Spinal cord (tissue), 10 donors: ENCODE data around the gene RBM22. TPM values are rescaled to one million over a fixed set of nuclear protein-coding genes. Genes with fewer than 3 reads are reported as not detected.

Experiments used
- DNase-seq, 6 donors: peaks; one replicate each; pipeline versions ENCODE4 v3.0.0 to v3.0.0-alpha.2; 2013 to 2015; ENCODE audit warnings: low spot score in 6 of 6, low read depth in 4 of 6
- H3K27ac ChIP-seq: one replicate; pipeline ENCODE4 v1.5.1; 2013; ENCODE audit warnings: low read depth, low read length, control low read depth
- H3K27me3 ChIP-seq: one replicate; pipeline ENCODE4 v1.6.1; 2013; ENCODE audit warnings: low read length; ENCODE audit not compliant: control insufficient read depth, insufficient read depth
- H3K36me3 ChIP-seq: one replicate; pipeline ENCODE4 v1.6.1; 2013; ENCODE audit warnings: low read length; ENCODE audit not compliant: control insufficient read depth, insufficient read depth
- H3K4me1 ChIP-seq: one replicate; pipeline ENCODE4 v1.6.1; 2013; ENCODE audit warnings: low read length; ENCODE audit not compliant: control insufficient read depth, insufficient read depth
- H3K4me3 ChIP-seq: one replicate; pipeline ENCODE4 v1.5.1; 2013; ENCODE audit warnings: low read depth, low read length, control low read depth
- H3K9me3 ChIP-seq: one replicate; pipeline ENCODE4 v1.6.1; 2013; ENCODE audit warnings: low read length; ENCODE audit not compliant: control insufficient read depth, insufficient read depth
- WGBS: methylation state at CpG from one replicate; pipeline ENCODE4 v1.1.5; 2013; ENCODE audit warnings: missing lambda C conversion rate; ENCODE audit not compliant: insufficient coverage; 5-methylcytosine and 5-hydroxymethylcytosine counted together
- polyA plus RNA-seq, 2 donors: library from polyadenylated mRNA; unstranded; fragments of 120-200 nt; gene quantifications; one replicate each; pipeline ENCODE4 v1.2.1, GENCODE V29; 2013; ENCODE audit not compliant: insufficient read length in 2 of 2
- total RNA-seq, 2 donors: library from RNA; depleted of rRNA in 1 of 2; stranded (reverse); fragments of 120-200 nt in 1 of 2; fragments of >200 nt in 1 of 2; gene quantifications; one replicate each; pipeline versions ENCODE4 v1.2.3 to v1.2.4, GENCODE V29; 2013 to 2014
- donor health status: healthy.

The RBM22 gene
- total and polyA plus RNA-seq, 4 donors, result 29.7 to 69.4 (median 54.7) TPM

GRCh38 chr5:150723845-150724244 is 23.0 kb upstream of the RBM22 start:
- no peak for DNase-seq
- WGBS, result no CpG with 5 or more reads among the region's 2 CpGs
- peaks cover 32% of the 10 kb centered on the region for H3K36me3 ChIP-seq
- no peaks in the 10 kb centered on the region for H3K9me3 ChIP-seq
- no peak overlapping the region for H3K27ac ChIP-seq
- H3K27me3 ChIP-seq, result no peaks in the 10 kb centered on the region
- H3K4me1 ChIP-seq, result no peaks in the 10 kb centered on the region
- H3K4me3 ChIP-seq, result no peak overlapping the region

GRCh38 chr5:150710165-150710564 is 9.3 kb upstream of the RBM22 start:
- Histone ChIP-seq H3K27ac (no peak overlapping the region), H3K9me3 (no peaks in the 10 kb centered on the region), H3K4me1 (no peaks in the 10 kb centered on the region), H3K27me3 (no peaks in the 10 kb centered on the region), H3K4me3 (no peak overlapping the region), H3K36me3 (peaks cover 35% of the 10 kb centered on the region)
- WGBS, result 100% methylated on average over 1 of the region's 2 CpGs
- no peak for DNase-seq

DNA sequence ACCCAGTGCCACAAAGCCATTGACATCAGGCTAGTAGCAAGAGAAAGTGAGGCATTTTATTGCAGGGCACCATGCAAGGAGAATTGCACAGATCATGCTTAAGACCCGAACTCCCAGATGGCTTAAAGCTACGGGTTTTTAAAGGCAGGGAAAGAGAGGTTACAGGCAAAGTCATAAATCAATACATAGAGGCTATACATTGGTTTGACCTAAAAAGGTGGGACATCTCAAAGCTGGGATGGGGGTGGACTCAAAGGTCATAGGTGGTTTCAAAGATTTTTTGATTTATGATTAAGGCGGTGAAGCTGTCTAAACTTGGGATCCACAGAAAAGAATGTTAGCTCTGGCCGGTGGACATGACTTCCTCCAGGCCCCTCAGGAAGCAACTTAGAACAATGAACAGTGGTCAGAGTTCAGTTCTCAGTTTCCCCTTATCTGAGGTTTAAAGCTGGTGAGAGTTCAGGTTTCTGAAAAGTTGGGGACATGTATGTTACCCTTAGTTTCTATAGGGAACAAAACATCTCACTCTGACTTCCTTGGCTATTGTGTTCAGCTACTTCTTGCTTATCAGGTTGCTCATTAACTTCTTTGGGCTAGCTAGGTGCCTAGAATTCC is 6.0 kb upstream of the RBM22 start:
- no peak overlapping the region for H3K27ac ChIP-seq
- peaks cover 13% of the 10 kb centered on the region for H3K36me3 ChIP-seq
- no peaks in the 10 kb centered on the region for H3K27me3 ChIP-seq
- no peaks in the 10 kb centered on the region for H3K9me3 ChIP-seq
- H3K4me3 ChIP-seq, result no peak overlapping the region
- DNase-seq, result no peak
- H3K4me1 ChIP-seq, result no peaks in the 10 kb centered on the region
- WGBS, result 89% methylated on average over 2 of the region's 4 CpGs

DNA sequence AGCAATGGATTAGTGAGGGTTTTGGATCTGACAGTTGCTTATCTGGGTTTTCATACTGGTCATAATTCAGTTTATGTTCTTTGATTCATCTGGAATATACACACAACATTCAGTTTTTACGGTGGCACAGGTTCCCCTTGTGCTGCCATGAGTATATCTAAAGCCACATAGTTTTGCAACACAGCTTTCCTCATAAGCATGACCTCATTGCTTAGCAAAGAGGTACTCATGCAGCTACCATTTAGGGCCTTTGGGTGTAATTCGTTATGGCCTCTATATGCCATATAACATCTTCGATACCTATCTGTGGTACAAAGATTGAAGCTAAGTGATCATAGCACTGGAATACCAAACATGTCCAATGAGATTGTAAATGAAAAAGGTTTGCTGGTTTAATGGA is 2.9 kb upstream of the RBM22 start:
- H3K36me3 ChIP-seq, result peaks cover 9% of the 10 kb centered on the region
- no peak overlapping the region for H3K4me3 ChIP-seq
- no peaks in the 10 kb centered on the region for H3K27me3 ChIP-seq
- DNase-seq, result no peak
- no peaks in the 10 kb centered on the region for H3K9me3 ChIP-seq
- no peak overlapping the region for H3K27ac ChIP-seq
- H3K4me1 ChIP-seq, result peaks cover 3% of the 10 kb centered on the region
- WGBS, result 88% methylated on average over 1 of the region's 3 CpGs

GRCh38 chr5:150700246-150700593 is 642 bp downstream of the RBM22 start:
- peaks cover 3% of the 10 kb centered on the region for H3K4me1 ChIP-seq
- H3K27ac ChIP-seq, result peak overlapping the region; percentile 96
- peak overlapping the region; percentile 100 for H3K4me3 ChIP-seq
- peak in 1 of 6 donors; percentile 35 for DNase-seq
- H3K36me3 ChIP-seq, result peaks cover 19% of the 10 kb centered on the region
- 9% methylated on average over 7 of the region's 15 CpGs for WGBS
- H3K9me3 ChIP-seq, result no peaks in the 10 kb centered on the region
- no peaks in the 10 kb centered on the region for H3K27me3 ChIP-seq

GRCh38 chr5:150694612-150695011 is 6.2 kb downstream of the RBM22 start:
- 86% methylated on average over 2 of the region's 3 CpGs for WGBS
- no peak overlapping the region for H3K27ac ChIP-seq
- no peak for DNase-seq

GRCh38 chr5:150692276-150692675 is 8.6 kb downstream of the RBM22 start:
- H3K9me3 ChIP-seq, result no peaks in the 10 kb centered on the region
- H3K4me1 ChIP-seq, result no peaks in the 10 kb centered on the region
- H3K4me3 ChIP-seq, result no peak overlapping the region
- DNase-seq, result no peak
- H3K27me3 ChIP-seq, result no peaks in the 10 kb centered on the region
- peaks cover 39% of the 10 kb centered on the region for H3K36me3 ChIP-seq
- H3K27ac ChIP-seq, result no peak overlapping the region
- 90% methylated on average over 2 of the region's 3 CpGs for WGBS

More at GRCh38 chr5:150694612-150695011, 6.2 kb downstream of the RBM22 start:
- H3K9me3 ChIP-seq, result no peaks in the 10 kb centered on the region
- no peak overlapping the region for H3K4me3 ChIP-seq
- no peaks in the 10 kb centered on the region for H3K27me3 ChIP-seq
- H3K36me3 ChIP-seq, result peaks cover 48% of the 10 kb centered on the region
- H3K4me1 ChIP-seq, result peaks cover 3% of the 10 kb centered on the region

DNA sequence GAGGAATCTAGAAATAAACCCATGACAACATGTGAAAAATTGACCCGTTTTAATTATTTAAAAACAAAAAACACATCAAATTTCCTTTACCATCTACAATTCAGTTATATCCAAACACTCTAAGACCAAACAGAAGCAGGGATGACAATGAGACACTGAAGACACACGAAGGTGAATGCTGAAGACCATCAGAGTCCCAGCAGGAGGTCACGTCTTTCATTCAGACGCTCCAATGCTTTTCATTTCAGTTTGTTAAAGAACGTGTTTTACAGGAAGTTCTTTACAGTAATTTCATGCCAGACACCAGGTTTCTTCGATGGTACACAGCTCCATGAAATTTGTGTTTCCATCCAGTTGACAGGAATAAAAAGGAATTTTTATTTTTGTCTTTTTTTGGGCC is 10.1 kb downstream of the RBM22 start:
- WGBS, result 67% methylated on average over 6 of the region's 6 CpGs

GRCh38 chr5:150689120-150689519 is 11.7 kb downstream of the RBM22 start:
- Histone ChIP-seq H3K9me3 (no peaks in the 10 kb centered on the region), H3K4me3 (no peak overlapping the region), H3K36me3 (peaks cover 23% of the 10 kb centered on the region), H3K27ac (no peak overlapping the region), H3K4me1 (no peaks in the 10 kb centered on the region), H3K27me3 (no peaks in the 10 kb centered on the region)
- no peak for DNase-seq
- no CpG with 5 or more reads among the region's 1 CpG for WGBS

More for the DNA sequence above, 10.1 kb downstream of the RBM22 start:
- Histone ChIP-seq H3K4me3 (no peak overlapping the region), H3K27me3 (no peaks in the 10 kb centered on the region), H3K4me1 (no peaks in the 10 kb centered on the region), H3K9me3 (no peaks in the 10 kb centered on the region), H3K36me3 (peaks cover 29% of the 10 kb centered on the region), H3K27ac (no peak overlapping the region)
- no peak for DNase-seq

DNA sequence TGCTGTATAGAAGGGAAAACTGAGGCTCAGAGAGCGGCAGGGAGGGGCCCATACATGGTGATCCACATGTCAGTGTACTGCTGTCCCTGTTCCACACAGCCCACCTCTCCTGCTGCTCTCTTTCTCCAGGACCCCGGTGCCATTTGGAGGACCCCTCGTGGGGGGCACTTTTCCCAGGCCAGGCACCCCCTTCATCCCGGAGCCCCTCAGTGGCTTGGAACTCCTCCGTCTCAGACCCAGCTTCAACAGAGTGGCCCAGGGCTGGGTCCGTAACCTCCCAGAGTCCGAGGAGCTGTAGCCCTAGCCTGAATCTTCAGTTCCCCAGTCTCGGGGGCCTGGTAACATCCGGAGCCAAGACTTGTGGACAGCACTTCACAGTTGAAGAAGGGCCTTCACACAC is 24.3 kb downstream of the RBM22 start:
- 91% methylated on average over 8 of the region's 9 CpGs for WGBS
- no peak for DNase-seq
- no peak overlapping the region for H3K4me3 ChIP-seq
- H3K9me3 ChIP-seq, result no peaks in the 10 kb centered on the region
- peaks cover 4% of the 10 kb centered on the region for H3K27me3 ChIP-seq
- H3K36me3 ChIP-seq, result peaks cover 8% of the 10 kb centered on the region
- H3K4me1 ChIP-seq, result peaks cover 30% of the 10 kb centered on the region
- H3K27ac ChIP-seq, result no peak overlapping the region
